ENCODE measurements around the gene LSAMP. TPM values are rescaled to one million over a fixed set of nuclear protein-coding genes. Genes with fewer than 3 reads are reported as not detected.

Gene LSAMP
- total and polyA plus RNA-seq, 7 donors, result 0.23 to 47.1 (median 22.9) TPM

DNA sequence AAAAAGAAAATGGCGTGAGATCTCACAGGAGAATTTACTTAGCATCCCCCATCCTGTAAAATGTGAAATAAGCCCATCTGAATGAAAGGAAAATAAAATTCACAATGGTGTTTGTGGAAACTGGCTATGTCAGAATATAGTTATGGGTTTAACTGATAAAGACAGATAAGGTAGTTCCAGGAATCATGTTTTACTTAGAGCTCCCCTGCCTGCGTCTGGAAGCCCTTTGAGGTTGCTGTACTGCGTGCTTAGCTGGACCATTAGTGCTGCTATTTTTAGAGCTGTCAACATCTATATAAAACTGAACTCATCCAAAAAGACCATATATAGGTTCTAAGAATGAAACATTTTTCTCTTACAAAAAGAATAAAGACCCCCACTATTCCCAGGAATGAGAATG is 130.8 kb downstream of the LSAMP start:
- no peaks in the 10 kb centered on the region for H3K36me3 ChIP-seq
- DNase-seq, result no peak
- H3K4me3 ChIP-seq, result no peak overlapping the region
- no peaks in the 10 kb centered on the region for H3K27me3 ChIP-seq
- intact Hi-C loops (cut with DNase I), result loop anchor here (5.0 kb wide), 1 partner anchor 62 kb away; no protein-coding TSS in a partner anchor
- TF ChIP-seq, protein P1, sequence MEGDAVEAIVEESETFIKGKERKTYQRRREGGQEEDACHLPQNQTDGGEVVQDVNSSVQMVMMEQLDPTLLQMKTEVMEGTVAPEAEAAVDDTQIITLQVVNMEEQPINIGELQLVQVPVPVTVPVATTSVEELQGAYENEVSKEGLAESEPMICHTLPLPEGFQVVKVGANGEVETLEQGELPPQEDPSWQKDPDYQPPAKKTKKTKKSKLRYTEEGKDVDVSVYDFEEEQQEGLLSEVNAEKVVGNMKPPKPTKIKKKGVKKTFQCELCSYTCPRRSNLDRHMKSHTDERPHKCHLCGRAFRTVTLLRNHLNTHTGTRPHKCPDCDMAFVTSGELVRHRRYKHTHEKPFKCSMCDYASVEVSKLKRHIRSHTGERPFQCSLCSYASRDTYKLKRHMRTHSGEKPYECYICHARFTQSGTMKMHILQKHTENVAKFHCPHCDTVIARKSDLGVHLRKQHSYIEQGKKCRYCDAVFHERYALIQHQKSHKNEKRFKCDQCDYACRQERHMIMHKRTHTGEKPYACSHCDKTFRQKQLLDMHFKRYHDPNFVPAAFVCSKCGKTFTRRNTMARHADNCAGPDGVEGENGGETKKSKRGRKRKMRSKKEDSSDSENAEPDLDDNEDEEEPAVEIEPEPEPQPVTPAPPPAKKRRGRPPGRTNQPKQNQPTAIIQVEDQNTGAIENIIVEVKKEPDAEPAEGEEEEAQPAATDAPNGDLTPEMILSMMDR (IDR thresholded peaks at IDR 0.05), result no peak
- TF ChIP-seq POLR2A (IDR thresholded peaks at IDR 0.05), result no peak
- TF ChIP-seq EP300 (IDR thresholded peaks at IDR 0.05), result no peak
- TF ChIP-seq POLR2AphosphoS5 (IDR thresholded peaks at IDR 0.05), result no peak
- no peaks in the 10 kb centered on the region for H3K9me3 ChIP-seq
- peak overlapping the region in 3 of 4 donors; percentile 50 to 66 (median 61) for H3K27ac ChIP-seq
- H3K4me1 ChIP-seq, result peaks cover 0 to 40% (median 32%) of the 10 kb centered on the region in 4 donors
- WGBS, 2 donors, result 55 to 78% methylated on average over 3 of the region's 3 CpGs

DNA sequence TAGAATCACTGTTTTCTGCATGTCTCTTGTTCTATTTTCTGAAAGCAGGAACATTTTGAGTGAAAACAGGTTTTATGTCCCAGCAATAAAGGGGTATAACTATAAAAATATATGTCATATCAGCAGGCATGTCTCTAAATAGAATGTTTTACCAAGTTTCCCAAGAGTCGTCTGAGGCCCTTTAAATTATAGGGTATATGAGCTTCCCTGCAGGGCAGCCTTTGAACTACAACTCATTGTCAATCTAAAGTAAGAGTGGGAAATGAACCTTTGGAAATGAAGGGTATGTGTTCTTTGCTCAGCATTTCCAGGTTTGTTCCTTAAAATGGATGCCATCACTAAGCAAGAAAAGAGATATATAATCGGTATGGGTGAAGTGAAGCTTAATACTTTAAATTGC is 138.6 kb downstream of the LSAMP start:
- no peaks in the 10 kb centered on the region for H3K36me3 ChIP-seq
- peak overlapping the region in 3 of 4 donors; percentile 18 to 49 (median 30) for H3K27ac ChIP-seq
- H3K27me3 ChIP-seq, result no peaks in the 10 kb centered on the region
- intact Hi-C loops (cut with DNase I), result no loop called here
- 56 to 74% methylated on average over 2 of the region's 2 CpGs for WGBS, 2 donors
- H3K9me3 ChIP-seq, result no peaks in the 10 kb centered on the region
- no peak overlapping the region for H3K4me3 ChIP-seq
- no peak for DNase-seq
- H3K4me1 ChIP-seq, result peaks cover 0 to 64% (median 36%) of the 10 kb centered on the region in 4 donors
- TF ChIP-seq EP300 (IDR thresholded peaks at IDR 0.05) (no peak), POLR2A (IDR thresholded peaks at IDR 0.05) (no peak), POLR2AphosphoS5 (IDR thresholded peaks at IDR 0.05) (no peak)
- TF ChIP-seq, protein P1 (IDR thresholded peaks at IDR 0.05), result no peak

DNA sequence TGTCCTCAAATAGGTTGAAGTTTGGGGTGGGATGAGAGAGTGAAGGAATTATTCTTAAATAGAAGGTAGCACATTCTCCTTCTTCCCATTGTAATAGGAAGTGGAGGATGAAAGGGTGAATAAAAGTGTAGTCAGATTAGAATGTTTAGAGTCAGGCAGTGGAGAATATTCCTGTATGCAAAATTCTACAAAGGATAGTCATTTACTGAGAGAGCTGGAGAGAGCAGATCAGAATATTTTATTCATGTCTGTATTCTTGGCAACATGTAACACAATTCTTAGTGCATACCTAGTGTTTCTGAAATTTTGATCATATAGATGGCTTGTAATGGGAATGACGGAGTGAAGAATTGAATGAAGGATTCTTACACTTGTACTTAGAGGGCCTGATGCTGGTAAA is 139.1 kb downstream of the LSAMP start:
- Histone ChIP-seq H3K27me3 (no peaks in the 10 kb centered on the region), H3K9me3 (no peaks in the 10 kb centered on the region), H3K36me3 (no peaks in the 10 kb centered on the region), H3K4me1 (peaks cover 0 to 69% (median 40%) of the 10 kb centered on the region in 4 donors), H3K4me3 (no peak overlapping the region), H3K27ac (peak overlapping the region in 3 of 4 donors; percentile 18 to 49 (median 30))
- no peak for TF ChIP-seq EP300 (IDR thresholded peaks at IDR 0.05)
- TF ChIP-seq POLR2AphosphoS5 (IDR thresholded peaks at IDR 0.05), result no peak
- TF ChIP-seq, protein P1 (IDR thresholded peaks at IDR 0.05), result no peak
- no peak for TF ChIP-seq POLR2A (IDR thresholded peaks at IDR 0.05)
- intact Hi-C loops (cut with DNase I), result no loop called here
- DNase-seq, result no peak
- 86 to 96% methylated on average over 1 of the region's 1 CpG for WGBS, 2 donors

DNA sequence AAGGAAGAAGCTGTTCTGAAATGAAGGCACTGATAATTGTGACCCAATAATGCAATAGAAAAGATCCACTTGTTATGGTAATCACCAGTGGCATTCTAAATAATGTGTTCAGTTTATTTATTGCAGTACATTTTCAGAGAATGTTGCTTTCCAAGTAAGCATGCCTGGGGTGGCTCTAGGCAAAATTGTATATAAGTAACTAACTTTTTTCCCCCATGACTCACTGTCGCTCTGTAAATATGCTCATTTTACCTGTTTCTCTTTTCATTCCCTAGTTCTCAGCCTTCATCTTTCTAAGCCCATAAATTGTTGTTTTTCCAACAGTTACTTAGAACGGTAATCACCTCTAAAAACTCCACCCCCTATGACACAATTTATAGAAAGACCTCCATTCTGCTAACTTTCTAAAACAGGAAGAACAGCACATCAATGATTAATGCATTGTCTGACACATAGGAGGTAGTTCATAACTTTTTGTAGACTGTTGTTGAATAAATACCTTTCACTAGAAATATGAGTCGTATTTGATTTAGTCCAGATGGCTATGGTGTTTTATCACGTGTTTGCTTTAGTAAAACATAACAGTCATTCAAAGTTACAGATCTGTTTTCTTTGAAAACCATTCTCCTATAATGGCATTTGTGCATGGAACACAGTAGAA is 143.1 kb downstream of the LSAMP start:
- Histone ChIP-seq H3K9me3 (no peaks in the 10 kb centered on the region), H3K27me3 (no peaks in the 10 kb centered on the region), H3K36me3 (no peaks in the 10 kb centered on the region), H3K27ac (peak overlapping the region in 3 of 4 donors; percentile 50 to 71 (median 51)), H3K4me3 (no peak overlapping the region), H3K4me1 (peaks cover 0 to 84% (median 58%) of the 10 kb centered on the region in 4 donors)
- TF ChIP-seq POLR2AphosphoS5 (IDR thresholded peaks at IDR 0.05) (peak; percentile 45 to 89 (median 76)), EP300 (IDR thresholded peaks at IDR 0.05) (peak in 2 of 4 donors; percentile 26 to 28)
- TF ChIP-seq, protein P1 (IDR thresholded peaks at IDR 0.05), result no peak
- intact Hi-C loops (cut with DNase I), result no loop called here
- WGBS, 2 donors, result 36 to 45% methylated on average over 4 of the region's 4 CpGs
- DNase-seq, result no peak

Data from sigmoid colon (tissue), 7 donors.